Measurements from ENCODE around the gene RPL10. TPM values are rescaled to one million over a fixed set of nuclear protein-coding genes. Genes with fewer than 3 reads are reported as not detected.

Gene RPL10
- total RNA-seq, 1 donor from 2014 or later, result 2,364 TPM

GRCh38 chrX:154408659-154409221, 10.6 kb downstream of the RPL10 start:
- no peak for TF ChIP-seq CTCF (IDR thresholded peaks at IDR 0.05; ENCODE audit: unreplicated experiment)
- Mint-ChIP-seq H3K36me3 (ENCODE audit: insufficient read depth) (peaks cover 6% of the 10 kb centered on the region), H3K9me3 (ENCODE audit: low read depth) (peaks cover 2% of the 10 kb centered on the region), H3K27me3 (no peaks in the 10 kb centered on the region), H3K4me3 (ENCODE audit: low read depth) (peak overlapping the region; percentile 35), H3K27ac (no peak overlapping the region), H3K4me1 (ENCODE audit: low read depth) (peaks cover 6% of the 10 kb centered on the region)
- no peak for DNase-seq (ENCODE audit: low spot score, unreplicated experiment)

- peaks cover 6% of the 10 kb centered on the region for H3K4me1 Mint-ChIP-seq (ENCODE audit: low read depth)
- H3K27ac Mint-ChIP-seq, result peak within 1 kb of the TSS; percentile 89
- peak; percentile 63 for DNase-seq (ENCODE audit: low spot score, unreplicated experiment)
- no peaks in the 10 kb centered on the region for H3K27me3 Mint-ChIP-seq
- no peaks in the 10 kb centered on the region for H3K9me3 Mint-ChIP-seq (ENCODE audit: low read depth)
- peaks cover 5% of the 10 kb centered on the region for H3K36me3 Mint-ChIP-seq (ENCODE audit: insufficient read depth)
- peak within 1 kb of the TSS; percentile 65 for H3K4me3 Mint-ChIP-seq (ENCODE audit: low read depth)
- no peak for TF ChIP-seq CTCF (IDR thresholded peaks at IDR 0.05; ENCODE audit: unreplicated experiment)
These were observed 11.2 kb downstream of the RPL10 start, which contains the start of gene DNASE1L1 for GRCh38 chrX:154409222-154409871. Gene DNASE1L1, minus strand, starts transcription at chrX:154409254. Its CDS starts 3,686 bp downstream, at chrX:154405568.

- peak overlapping the region; percentile 69 for H3K4me3 Mint-ChIP-seq (ENCODE audit: low read depth)
- H3K27ac Mint-ChIP-seq, result no peak overlapping the region
- no peak for TF ChIP-seq CTCF (IDR thresholded peaks at IDR 0.05; ENCODE audit: unreplicated experiment)
- no peaks in the 10 kb centered on the region for H3K9me3 Mint-ChIP-seq (ENCODE audit: low read depth)
- no peak for DNase-seq (ENCODE audit: low spot score, unreplicated experiment)
- H3K27me3 Mint-ChIP-seq, result no peaks in the 10 kb centered on the region
- H3K36me3 Mint-ChIP-seq (ENCODE audit: insufficient read depth), result peaks cover 8% of the 10 kb centered on the region
- peaks cover 6% of the 10 kb centered on the region for H3K4me1 Mint-ChIP-seq (ENCODE audit: low read depth)
These were observed 13.8 kb downstream of the RPL10 start for GRCh38 chrX:154411981-154412340.

- H3K9me3 Mint-ChIP-seq (ENCODE audit: low read depth), result no peaks in the 10 kb centered on the region
- peaks cover 8% of the 10 kb centered on the region for H3K36me3 Mint-ChIP-seq (ENCODE audit: insufficient read depth)
- peaks cover 6% of the 10 kb centered on the region for H3K4me1 Mint-ChIP-seq (ENCODE audit: low read depth)
- H3K27me3 Mint-ChIP-seq, result no peaks in the 10 kb centered on the region
- peak overlapping the region; percentile 69 for H3K4me3 Mint-ChIP-seq (ENCODE audit: low read depth)
- DNase-seq (ENCODE audit: low spot score, unreplicated experiment), result no peak
- H3K27ac Mint-ChIP-seq, result no peak overlapping the region
- TF ChIP-seq CTCF (IDR thresholded peaks at IDR 0.05; ENCODE audit: unreplicated experiment), result no peak
These were observed 14.3 kb downstream of the RPL10 start for GRCh38 chrX:154412468-154412867.

GRCh38 chrX:154413142-154413541, 15.0 kb downstream of the RPL10 start:
- H3K4me3 Mint-ChIP-seq (ENCODE audit: low read depth), result no peak overlapping the region
- no peak for TF ChIP-seq CTCF (IDR thresholded peaks at IDR 0.05; ENCODE audit: unreplicated experiment)
- DNase-seq (ENCODE audit: low spot score, unreplicated experiment), result no peak
- peaks cover 8% of the 10 kb centered on the region for H3K36me3 Mint-ChIP-seq (ENCODE audit: insufficient read depth)
- H3K27ac Mint-ChIP-seq, result no peak overlapping the region
- peaks cover 6% of the 10 kb centered on the region for H3K4me1 Mint-ChIP-seq (ENCODE audit: low read depth)
- H3K9me3 Mint-ChIP-seq (ENCODE audit: low read depth), result no peaks in the 10 kb centered on the region
- no peaks in the 10 kb centered on the region for H3K27me3 Mint-ChIP-seq

Data from progenitor cell of endocrine pancreas (in vitro differentiated cells).